ENCODE data around the gene SRGAP1.
A peak's percentile ranks its signal among the peaks of the same experiment; 100 is the strongest.
"Not testable (repeated sequence)": the region's sequence is repeated elsewhere in the genome, so short reads cannot be mapped to it uniquely, and the experiment has no call there.

SRGAP1 gene

GRCh38 chr12:63838411-63838810 lies 6.1 kb upstream of the SRGAP1 start:
- no peak for DNase-seq (ENCODE audit: low spot score)

GRCh38 chr12:63841011-63841410 lies 3.5 kb upstream of the SRGAP1 start:
- DNase-seq (ENCODE audit: low spot score), result no peak

GRCh38 chr12:63841571-63841970 lies 2.9 kb upstream of the SRGAP1 start:
- no peak for DNase-seq (ENCODE audit: low spot score)

GRCh38 chr12:63842750-63843149 lies 1.8 kb upstream of the SRGAP1 start:
- DNase-seq (ENCODE audit: low spot score), result not testable (repeated sequence)

- DNase-seq (ENCODE audit: low spot score), result peak; percentile 5
These were observed 1.2 kb upstream of the SRGAP1 start for GRCh38 chr12:63843254-63843720.

- DNase-seq (ENCODE audit: low spot score), result peak; percentile 85
These were observed 644 bp upstream of the SRGAP1 start for GRCh38 chr12:63843721-63844390.

- peak; percentile 75 for DNase-seq (ENCODE audit: low spot score)
These were observed 1.2 kb downstream of the SRGAP1 start for GRCh38 chr12:63845726-63846125.

GRCh38 chr12:63846238-63846967 lies 1.9 kb downstream of the SRGAP1 start:
- DNase-seq (ENCODE audit: low spot score), result no peak

- DNase-seq (ENCODE audit: low spot score), result no peak
These were observed 4.0 kb downstream of the SRGAP1 start for GRCh38 chr12:63848450-63848849.

GRCh38 chr12:63849106-63849620 lies 4.7 kb downstream of the SRGAP1 start:
- no peak for DNase-seq (ENCODE audit: low spot score)

GRCh38 chr12:63849641-63850040 lies 5.1 kb downstream of the SRGAP1 start:
- DNase-seq (ENCODE audit: low spot score), result no peak

- no peak for DNase-seq (ENCODE audit: low spot score)
These were observed 9.5 kb downstream of the SRGAP1 start for GRCh38 chr12:63853978-63854377.

GRCh38 chr12:63855299-63855698 lies 10.8 kb downstream of the SRGAP1 start:
- no peak for DNase-seq (ENCODE audit: low spot score)

GRCh38 chr12:63857771-63858670 lies 13.5 kb downstream of the SRGAP1 start:
- DNase-seq (ENCODE audit: low spot score), result no peak

- not testable (repeated sequence) for DNase-seq (ENCODE audit: low spot score)
These were observed 15.4 kb downstream of the SRGAP1 start for GRCh38 chr12:63859880-63860279.

GRCh38 chr12:63862187-63862968 lies 17.9 kb downstream of the SRGAP1 start:
- DNase-seq (ENCODE audit: low spot score), result no peak

- no peak for DNase-seq (ENCODE audit: low spot score)
These were observed 18.4 kb downstream of the SRGAP1 start for GRCh38 chr12:63862969-63863230.

GRCh38 chr12:63863658-63864453 lies 19.4 kb downstream of the SRGAP1 start:
- no peak for DNase-seq (ENCODE audit: low spot score)

GRCh38 chr12:63864454-63864706 lies 19.9 kb downstream of the SRGAP1 start:
- no peak for DNase-seq (ENCODE audit: low spot score)

- no peak for DNase-seq (ENCODE audit: low spot score)
These were observed 20.9 kb downstream of the SRGAP1 start for GRCh38 chr12:63865448-63865847.

- no peak for DNase-seq (ENCODE audit: low spot score)
These were observed 22.6 kb downstream of the SRGAP1 start for GRCh38 chr12:63867053-63867452.

Measured in SW480 (cell line).